ENCODE measurements around the gene MFSD2B.

Gene MFSD2B

GRCh38 chr2:24054366-24055010 lies 44.6 kb downstream of the MFSD2B start:
- H3K9me3 ChIP-seq (ENCODE audit: insufficient read depth, low read depth, low read length): no peaks in the 10 kb centered on the region
- no peak overlapping the region for H3K4me3 ChIP-seq (ENCODE audit: low read length, poor library complexity, severe bottlenecking)
- no peaks in the 10 kb centered on the region for H3K79me2 ChIP-seq (ENCODE audit: insufficient read depth, low read length)
- H3K36me3 ChIP-seq (ENCODE audit: insufficient read depth, low read length): no peaks in the 10 kb centered on the region
- no peaks in the 10 kb centered on the region for H3K27me3 ChIP-seq (ENCODE audit: insufficient read depth, low read length, poor library complexity, severe bottlenecking)
- no peak overlapping the region for H3K9ac ChIP-seq (ENCODE audit: low read depth, low read length, poor library complexity, severe bottlenecking)
- no peaks in the 10 kb centered on the region for H3F3A ChIP-seq (ENCODE audit: low read depth)
- H3K4me1 ChIP-seq (ENCODE audit: insufficient read depth, low read length, poor library complexity, severe bottlenecking): no peaks in the 10 kb centered on the region
- no peak overlapping the region for H3K4me2 ChIP-seq (ENCODE audit: low read depth, low read length, poor library complexity, severe bottlenecking)
- TF ChIP-seq EZH2phosphoT487 (IDR thresholded peaks at IDR 0.05; ENCODE audit: borderline replicate concordance) (no peak), CTCF (conservative IDR thresholded peaks at IDR 0.05; ENCODE audit: low read length) (no peak)
- no peaks in the 10 kb centered on the region for H4K20me1 ChIP-seq (ENCODE audit: insufficient read depth, low read length, poor library complexity, severe bottlenecking)
- no peaks in the 10 kb centered on the region for H3K9me2 ChIP-seq (replicated peaks; ENCODE audit: low read depth, low read length)
- H2AFZ ChIP-seq (ENCODE audit: low read length): no peak overlapping the region

- Histone ChIP-seq H3K36me3 (ENCODE audit: insufficient read depth, low read length) (no peaks in the 10 kb centered on the region), H3K9me2 (replicated peaks; ENCODE audit: low read depth, low read length) (no peaks in the 10 kb centered on the region), H3K9ac (ENCODE audit: low read depth, low read length, poor library complexity, severe bottlenecking) (no peak overlapping the region), H2AFZ (ENCODE audit: low read length) (no peak overlapping the region), H3K4me3 (ENCODE audit: low read length, poor library complexity, severe bottlenecking) (no peak overlapping the region), H3K9me3 (ENCODE audit: insufficient read depth, low read depth, low read length) (no peaks in the 10 kb centered on the region), H3K4me1 (ENCODE audit: insufficient read depth, low read length, poor library complexity, severe bottlenecking) (no peaks in the 10 kb centered on the region), H4K20me1 (ENCODE audit: insufficient read depth, low read length, poor library complexity, severe bottlenecking) (no peaks in the 10 kb centered on the region), H3K27me3 (ENCODE audit: insufficient read depth, low read length, poor library complexity, severe bottlenecking) (no peaks in the 10 kb centered on the region), H3F3A (ENCODE audit: low read depth) (no peaks in the 10 kb centered on the region), H3K79me2 (ENCODE audit: insufficient read depth, low read length) (no peaks in the 10 kb centered on the region), H3K4me2 (ENCODE audit: low read depth, low read length, poor library complexity, severe bottlenecking) (no peak overlapping the region)
- TF ChIP-seq CTCF (conservative IDR thresholded peaks at IDR 0.05; ENCODE audit: low read length): no peak
- TF ChIP-seq EZH2phosphoT487 (IDR thresholded peaks at IDR 0.05; ENCODE audit: borderline replicate concordance): no peak
Observed at GRCh38 chr2:24055750-24056149, 45.9 kb downstream of the MFSD2B start.

- Histone ChIP-seq H4K20me1 (ENCODE audit: insufficient read depth, low read length, poor library complexity, severe bottlenecking) (no peaks in the 10 kb centered on the region), H3K9ac (ENCODE audit: low read depth, low read length, poor library complexity, severe bottlenecking) (no peak overlapping the region), H2AFZ (ENCODE audit: low read length) (peak overlapping the region; percentile 77; the same call in 1 of the 2 replicates), H3K27me3 (ENCODE audit: insufficient read depth, low read length, poor library complexity, severe bottlenecking) (no peaks in the 10 kb centered on the region), H3K4me1 (ENCODE audit: insufficient read depth, low read length, poor library complexity, severe bottlenecking) (no peaks in the 10 kb centered on the region), H3K9me2 (replicated peaks; ENCODE audit: low read depth, low read length) (no peaks in the 10 kb centered on the region), H3K36me3 (ENCODE audit: insufficient read depth, low read length) (no peaks in the 10 kb centered on the region), H3K79me2 (ENCODE audit: insufficient read depth, low read length) (no peaks in the 10 kb centered on the region), H3K9me3 (ENCODE audit: insufficient read depth, low read depth, low read length) (no peaks in the 10 kb centered on the region), H3K4me2 (ENCODE audit: low read depth, low read length, poor library complexity, severe bottlenecking) (no peak overlapping the region), H3F3A (ENCODE audit: low read depth) (no peaks in the 10 kb centered on the region), H3K4me3 (ENCODE audit: low read length, poor library complexity, severe bottlenecking) (no peak overlapping the region)
- TF ChIP-seq CTCF (conservative IDR thresholded peaks at IDR 0.05; ENCODE audit: low read length) (no peak), EZH2phosphoT487 (IDR thresholded peaks at IDR 0.05; ENCODE audit: borderline replicate concordance) (no peak)
Observed at GRCh38 chr2:24058564-24059271, 48.8 kb downstream of the MFSD2B start.
